SKM-1 (cell line): ENCODE measurements around the gene ASTL.

Experiments
- DNase-seq: peaks from one replicate; lab custom pipeline; 2025; ENCODE audit not compliant: unreplicated experiment; lab: John Stamatoyannopoulos, UW

Gene ASTL

DNA sequence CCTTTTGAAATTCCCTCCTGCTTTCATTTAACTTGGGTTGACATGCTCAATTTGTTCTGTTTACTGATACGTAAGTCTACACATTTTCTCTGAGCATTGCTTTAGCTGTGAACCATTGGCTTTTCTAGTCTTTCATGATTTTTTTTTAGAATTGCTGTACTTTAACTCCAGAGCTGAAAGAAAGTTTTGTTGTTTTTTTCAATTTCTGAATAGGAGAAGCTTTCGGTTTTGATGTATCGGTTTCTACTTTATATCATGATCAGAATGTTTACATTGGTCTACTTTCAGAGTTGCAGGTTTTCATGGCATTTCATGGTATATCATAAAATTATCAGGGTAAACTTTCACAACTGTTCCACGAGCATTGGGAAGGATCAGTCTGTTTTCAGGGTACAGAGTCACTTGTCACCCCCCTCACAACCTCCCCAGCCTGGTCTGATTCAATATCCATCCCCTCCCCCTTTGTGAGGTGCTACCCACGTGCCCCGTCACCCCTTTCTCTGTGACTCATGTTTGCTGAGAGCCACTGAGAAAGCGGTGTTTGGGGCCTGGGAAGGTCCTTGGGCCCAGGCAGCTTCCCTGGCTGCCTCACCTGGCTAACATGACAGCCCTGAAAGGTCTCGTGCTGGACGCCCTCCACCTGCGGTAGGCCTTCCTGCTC, 7.0 kb downstream of the ASTL start:
- no peak for DNase-seq

DNA sequence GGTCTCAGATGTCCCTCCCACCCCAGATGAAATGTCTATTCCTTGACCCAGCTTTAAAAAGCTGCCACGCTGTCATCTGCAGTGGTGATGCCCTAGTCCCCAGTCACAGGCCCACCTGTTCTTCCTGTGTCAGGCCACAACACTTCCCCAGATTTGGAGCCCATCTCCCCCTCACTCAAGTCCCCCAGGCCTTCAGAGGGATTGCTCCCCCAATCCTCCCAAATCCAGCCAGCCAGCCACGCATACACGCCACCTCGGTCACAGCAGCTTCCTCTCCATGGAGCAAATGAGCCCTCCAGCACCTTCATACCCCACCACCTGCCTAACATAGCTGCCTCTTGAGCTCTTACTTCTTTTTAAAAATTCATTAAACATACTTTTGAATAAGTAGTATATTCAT, 7.8 kb downstream of the ASTL start:
- DNase-seq: no peak

DNA sequence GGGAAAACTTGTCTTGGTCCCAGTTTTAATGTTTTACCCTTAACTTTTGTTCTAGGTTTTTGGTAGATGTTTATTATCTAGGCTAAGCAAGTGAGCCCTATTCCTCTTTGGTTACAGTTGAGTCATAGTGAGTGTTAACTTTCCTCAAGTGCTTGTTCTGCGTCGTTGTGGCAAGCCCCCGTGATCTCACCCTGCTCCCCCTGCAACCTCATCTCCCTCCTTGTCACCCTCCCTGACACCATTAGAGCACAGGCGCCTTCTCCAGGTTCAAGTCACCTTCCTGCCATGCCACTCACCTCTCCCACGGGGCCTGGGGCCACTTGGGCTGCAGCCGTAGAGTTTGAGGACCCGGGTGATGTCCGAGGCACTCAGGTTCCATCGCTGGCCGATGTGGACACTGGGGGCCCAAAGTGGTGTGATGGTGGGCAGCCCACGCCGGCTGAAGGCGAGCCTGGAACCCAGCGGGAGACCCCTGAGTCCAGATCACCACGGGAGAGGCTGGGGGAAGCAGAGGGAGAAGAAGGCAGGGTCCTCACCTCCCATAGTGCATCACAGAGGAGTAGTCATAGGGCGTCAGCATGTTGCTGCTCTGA, 8.7 kb downstream of the ASTL start:
- DNase-seq: no peak

DNA sequence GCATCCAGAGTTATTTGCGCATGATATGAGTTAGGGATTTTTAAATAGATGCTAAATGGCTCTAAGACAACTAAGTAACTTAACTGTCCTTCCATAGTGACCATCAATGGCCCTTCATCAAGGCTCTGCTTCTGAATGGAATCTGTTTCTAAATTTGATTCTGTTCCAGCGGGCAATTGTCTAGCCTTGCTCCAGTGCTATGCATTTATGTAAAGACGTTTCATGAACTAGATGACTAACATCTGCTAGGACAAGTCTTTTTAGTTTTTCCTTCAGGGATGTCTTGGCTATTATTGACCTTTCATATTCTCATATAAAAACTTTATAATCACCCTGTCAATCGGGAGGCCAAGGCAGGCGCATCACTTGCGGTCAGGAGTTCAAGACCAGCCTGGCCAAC, 9.8 kb downstream of the ASTL start:
- DNase-seq: no peak

DNA sequence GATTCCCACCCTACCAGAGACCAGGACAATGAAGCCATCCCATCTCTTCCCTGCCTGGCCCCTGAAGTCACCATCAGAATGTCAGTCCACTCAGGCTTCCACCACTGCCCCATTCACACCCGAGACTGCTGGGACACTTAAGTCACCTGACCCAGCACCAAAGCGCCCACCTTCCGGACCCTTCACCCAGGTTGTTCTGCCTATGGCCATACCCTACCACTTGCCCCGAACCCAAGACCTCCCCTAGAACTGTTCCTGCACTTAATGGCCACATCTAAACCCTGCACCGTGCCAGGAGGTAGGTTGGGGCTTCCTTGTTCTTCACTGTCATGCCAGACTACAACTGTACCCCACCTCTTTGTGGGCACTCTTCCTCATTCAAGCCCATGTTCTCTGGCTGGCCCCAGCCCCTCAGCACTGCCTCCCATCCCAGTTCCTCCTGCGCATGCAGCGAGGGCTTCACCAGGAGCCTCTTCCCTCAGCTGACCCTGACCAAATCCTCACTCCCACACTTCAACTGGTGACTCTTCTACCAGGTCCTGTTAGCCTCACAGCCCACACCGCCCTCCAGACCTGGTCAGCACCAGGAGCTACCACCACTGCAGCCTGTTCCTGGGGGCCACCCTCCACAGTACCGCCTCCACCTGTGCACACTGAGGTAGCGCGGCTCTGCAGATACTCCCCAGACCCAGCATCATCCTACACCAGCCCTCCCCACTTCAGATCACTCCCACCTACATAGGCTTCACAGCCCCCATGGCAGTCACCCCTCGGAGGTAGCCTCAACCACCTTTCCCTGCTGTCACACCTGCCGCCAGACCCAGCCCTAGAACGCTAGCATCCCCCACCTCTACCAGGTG, 13.7 kb downstream of the ASTL start:
- DNase-seq: no peak

DNA sequence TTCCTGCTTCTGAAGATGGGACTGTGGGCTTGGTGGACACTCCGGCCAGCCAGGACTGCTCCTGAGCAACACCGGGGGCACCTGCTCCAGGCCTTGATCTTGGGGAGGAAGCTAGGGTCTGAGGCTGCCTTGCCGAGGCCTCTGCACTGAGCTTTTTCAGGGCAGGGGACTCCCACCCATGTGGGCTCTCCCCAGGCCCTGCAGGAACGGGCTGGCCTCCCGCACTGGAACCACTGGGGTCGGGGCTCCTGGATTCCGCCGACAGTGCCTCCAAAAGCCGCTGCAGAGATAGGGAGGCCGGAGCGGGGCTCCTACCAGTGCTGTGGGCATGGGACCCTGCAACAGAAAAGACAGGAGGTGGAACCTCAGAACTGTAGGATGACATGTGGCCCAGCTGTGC, 14.4 kb downstream of the ASTL start:
- no peak for DNase-seq

DNA sequence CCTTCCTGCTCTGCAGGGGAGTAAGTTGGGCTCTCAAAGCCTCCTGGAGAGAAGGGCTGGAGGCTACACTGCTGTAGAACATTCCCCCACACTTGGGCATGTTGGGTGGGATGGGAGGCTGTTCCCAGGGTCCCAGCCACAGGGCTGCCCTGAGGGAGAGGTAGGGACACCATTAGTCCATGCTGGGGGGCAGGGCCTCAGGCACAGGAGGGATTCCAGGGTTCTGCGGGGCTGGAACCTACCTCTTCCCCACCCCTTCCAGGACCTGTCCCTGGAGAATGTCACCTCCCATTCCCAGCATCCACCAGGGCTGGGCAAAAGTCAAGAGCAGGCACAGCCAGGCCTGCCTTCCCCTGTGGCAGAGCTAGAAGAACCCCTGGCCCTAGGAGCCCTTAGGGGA, 15.0 kb downstream of the ASTL start:
- no peak for DNase-seq

DNA sequence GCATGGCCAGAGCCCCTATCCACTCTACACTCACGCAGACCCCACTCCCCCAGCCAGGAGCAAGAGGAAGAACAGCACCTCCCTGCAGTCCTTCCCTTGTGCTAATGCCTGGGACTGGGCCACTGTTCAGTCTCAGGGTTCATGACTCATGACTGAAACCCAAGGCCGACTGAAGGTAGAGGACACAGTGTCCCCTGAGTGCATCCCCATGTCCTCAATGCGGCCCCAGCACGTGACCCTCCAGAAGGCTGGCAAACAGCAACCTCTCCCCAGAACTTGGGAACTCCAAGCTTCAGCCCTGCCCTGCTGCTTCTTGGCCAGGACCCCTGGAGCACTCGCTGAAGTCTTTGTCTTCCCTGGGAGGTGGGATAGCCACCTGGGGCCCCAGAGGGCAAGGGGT, 15.9 kb downstream of the ASTL start:
- DNase-seq: no peak

DNA sequence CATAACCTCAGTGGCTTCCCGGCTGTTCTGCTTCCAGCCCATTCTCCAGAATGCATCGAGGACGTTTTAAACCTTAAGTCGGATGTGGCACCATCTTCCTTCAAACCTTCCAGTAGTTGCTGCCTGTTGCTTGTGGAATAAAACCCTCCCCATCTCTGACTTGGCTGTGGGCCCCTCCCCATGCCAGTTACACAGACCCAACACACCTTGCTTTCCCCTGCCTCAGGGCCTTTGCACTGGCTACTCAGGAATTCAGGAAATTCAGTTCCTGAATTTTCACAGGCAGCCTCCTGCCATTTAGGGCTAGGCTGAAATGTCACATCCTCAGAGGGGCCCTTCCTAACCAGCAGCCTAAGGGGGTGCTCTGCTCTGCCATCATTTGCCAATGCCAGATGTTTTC, 16.9 kb downstream of the ASTL start:
- DNase-seq: no peak

DNA sequence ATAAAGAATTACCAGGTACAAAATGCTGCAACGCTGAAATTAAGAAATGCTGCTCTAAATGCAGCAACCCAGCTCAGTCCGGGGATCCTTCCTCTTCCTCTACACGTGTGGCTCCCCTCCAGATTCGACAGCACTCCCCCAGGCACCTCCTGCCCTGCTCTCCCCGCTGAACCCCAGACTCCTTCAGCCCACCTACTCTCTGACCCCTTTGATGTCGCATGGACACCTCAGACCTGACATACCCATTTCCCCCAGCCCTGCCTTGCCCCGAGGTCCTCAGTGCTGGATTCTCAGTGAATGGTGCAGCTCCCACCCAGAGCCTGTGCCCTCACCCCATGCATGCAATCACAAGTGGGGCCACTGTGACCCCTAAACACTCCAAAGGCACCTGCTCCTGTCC, 17.3 kb downstream of the ASTL start:
- no peak for DNase-seq

DNA sequence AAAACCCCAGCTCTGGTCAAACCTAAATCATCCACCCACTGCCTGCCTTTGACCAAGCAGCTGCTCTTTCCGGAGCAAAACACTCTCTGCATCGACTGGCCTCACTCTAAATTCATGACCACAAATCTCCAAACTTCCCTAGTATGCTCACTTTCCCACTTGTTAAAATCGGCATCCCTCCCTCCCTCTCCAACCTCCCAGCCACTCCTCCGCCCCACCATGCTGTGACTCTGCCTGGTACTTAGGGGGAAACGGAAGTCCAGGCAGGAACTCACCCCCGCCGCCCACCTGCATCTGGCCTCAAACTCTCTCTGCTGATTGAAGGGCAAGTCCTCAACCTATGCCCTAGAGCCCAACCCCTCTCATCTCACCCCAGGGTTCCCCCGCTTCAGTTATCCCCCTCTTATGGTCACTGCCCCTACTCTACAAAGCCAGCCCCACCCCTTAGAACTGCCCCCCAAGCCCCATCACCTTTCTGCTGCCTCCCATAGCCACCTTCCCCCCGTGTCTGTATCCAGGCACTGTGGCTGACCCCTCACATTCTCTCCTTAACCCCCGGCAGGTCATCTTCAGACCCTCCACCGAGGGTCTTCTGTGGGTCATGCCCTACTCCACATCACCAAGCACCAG, 18.1 kb downstream of the ASTL start:
- DNase-seq: no peak

DNA sequence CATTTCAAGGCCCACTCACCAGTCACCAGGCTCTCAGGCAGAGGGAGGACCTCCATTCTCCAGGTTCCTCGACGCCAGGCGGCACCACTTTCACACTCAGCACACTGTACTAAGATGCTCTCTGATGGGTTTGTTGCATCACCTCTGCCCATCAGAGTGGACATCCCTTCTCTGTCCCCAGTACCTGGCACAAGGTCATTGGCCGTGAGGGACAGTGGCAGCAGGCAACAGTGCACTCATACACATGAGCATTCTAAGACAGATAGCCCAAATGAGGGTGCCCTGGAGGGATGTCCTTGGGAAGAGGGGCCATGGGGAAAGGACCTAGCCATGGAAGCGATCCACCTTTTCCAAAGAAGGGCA, 18.9 kb downstream of the ASTL start:
- DNase-seq: no peak

DNA sequence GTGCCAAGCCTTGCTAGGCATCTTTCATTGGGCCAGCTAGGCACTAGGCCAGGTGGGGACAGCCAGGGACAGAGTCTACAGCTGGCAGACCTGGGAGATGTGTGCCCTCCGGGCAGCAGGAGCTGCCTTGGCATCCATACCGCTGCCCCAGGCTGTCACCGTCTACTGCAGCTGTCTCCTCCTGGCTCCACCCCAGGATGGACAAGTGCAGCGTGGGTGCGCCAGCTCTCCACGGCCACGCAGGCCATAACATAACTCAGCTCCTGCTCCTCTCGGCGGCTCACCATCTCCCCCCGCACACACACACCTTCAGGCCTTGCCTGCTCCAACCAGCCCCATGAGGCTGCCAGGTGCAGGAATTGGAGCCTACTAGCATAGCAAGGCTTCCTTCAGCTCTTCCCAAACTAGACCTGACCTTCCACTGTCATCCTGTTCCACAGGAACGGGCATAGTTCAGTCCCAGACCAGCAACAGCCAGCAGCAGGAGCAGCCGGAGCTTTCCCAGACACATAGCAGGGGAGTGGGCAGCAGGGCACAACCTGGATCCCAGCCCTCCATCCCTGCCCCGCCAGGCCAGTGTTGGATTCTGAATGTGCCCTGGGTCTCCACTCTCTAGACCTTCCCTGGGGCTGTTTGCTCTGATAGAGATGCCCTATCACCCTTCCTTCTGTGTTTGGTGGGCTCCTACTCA, 19.5 kb downstream of the ASTL start:
- no peak for DNase-seq

DNA sequence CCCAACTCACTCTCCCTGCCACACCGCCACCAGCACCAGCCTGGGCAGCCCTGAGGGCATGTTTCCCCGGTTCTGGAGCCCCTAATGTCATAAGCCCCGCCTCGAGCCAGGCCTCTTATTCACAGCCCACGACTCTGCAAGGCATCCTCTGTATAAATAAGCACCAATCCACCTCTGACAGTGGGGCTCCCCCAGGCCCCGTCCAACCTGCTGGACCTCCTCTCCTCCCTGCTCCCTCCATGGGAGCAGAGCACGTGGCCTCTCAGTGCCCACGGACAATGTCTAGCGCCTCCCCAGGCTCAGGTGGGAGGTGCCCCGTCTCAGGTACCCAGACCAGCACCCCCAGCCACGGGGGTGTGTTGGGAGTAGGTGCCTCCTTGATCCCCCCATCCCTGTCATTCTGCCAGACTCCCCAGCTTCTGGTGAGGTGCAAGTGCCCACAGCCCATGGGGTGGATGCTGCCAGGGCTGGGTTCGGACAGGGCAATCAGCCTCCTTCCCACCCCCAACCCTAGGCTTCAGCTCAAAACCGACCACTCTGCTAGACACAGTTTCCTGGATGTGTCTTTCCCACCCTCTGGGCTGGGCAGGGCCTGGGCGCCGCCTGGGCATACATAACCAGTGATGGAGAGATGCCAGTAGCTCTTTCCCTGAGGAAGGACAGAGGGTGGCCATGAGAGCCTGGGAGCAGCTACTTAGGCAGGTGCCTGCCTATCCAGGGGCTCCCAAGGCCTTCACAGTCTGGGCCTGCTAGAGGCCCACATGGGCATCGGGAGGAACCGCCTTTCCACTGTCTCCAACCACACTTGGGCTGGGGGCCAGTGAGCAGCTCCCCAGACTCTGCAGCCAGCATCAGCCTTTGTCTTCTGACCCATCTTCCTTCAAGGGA, 20.4 kb downstream of the ASTL start:
- DNase-seq: no peak

DNA sequence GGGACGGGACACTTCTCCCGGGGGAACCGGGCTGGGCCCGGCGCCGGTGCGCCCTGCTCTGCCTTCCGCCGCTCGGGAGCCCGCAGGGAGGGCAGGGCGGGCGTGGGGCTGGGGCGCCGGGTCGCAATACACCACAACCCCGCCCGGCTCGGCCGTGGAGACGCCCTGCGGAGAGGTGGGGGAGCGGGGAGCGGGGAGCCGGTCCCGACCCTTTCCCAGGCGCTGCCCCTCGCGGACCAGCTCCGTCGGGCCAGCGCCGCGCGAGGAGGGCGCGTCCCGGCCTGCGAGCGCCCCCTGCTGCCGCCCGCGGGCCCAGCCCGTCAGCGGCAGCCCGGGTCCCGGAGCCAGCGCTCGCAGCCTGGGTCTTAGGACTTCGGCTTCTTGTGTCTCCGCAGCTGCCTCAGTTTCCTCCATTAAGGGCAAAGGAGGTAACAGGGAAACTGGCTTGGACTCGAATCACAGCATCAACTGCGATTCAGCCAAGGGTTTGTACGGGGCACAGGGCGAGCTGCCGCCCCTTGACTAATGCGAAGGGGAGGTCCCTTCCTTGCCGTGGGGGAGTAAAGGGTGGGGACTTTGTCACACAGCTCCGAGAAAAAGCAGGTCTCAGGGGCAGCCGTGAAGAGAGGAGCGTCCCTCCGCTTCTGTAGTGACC, 21.3 kb downstream of the ASTL start:
- DNase-seq: no peak

DNA sequence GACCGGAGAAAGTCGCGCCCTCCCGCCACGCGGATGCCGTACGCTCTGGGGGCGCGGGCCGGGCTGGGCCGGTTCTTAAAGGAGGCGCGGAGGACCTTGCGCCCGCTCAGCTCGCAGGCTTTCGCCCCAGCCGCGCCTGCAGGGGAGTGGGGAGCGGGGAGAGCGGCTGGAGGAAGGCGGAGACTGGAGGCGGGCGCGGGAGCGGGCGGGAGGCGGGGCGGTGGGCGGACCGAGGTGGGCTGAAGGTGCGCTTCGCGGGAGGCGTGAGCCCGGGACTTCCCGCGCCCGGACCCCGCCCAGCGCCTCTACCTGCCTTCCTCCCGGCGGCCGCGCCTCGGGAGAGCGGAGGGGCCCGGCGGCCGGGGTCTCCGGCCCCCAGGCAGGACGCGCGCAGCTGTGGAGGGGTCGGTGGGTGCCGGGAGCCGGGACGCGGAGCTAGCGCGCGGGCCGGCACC, 21.9 kb downstream of the ASTL start, which contains the start of gene ADRA2B:
TSS of gene ADRA2B (minus strand) at position 148 of the 455 bp plus-strand sequence. CDS start 422 bp downstream, outside the sequence.
- DNase-seq: no peak

DNA sequence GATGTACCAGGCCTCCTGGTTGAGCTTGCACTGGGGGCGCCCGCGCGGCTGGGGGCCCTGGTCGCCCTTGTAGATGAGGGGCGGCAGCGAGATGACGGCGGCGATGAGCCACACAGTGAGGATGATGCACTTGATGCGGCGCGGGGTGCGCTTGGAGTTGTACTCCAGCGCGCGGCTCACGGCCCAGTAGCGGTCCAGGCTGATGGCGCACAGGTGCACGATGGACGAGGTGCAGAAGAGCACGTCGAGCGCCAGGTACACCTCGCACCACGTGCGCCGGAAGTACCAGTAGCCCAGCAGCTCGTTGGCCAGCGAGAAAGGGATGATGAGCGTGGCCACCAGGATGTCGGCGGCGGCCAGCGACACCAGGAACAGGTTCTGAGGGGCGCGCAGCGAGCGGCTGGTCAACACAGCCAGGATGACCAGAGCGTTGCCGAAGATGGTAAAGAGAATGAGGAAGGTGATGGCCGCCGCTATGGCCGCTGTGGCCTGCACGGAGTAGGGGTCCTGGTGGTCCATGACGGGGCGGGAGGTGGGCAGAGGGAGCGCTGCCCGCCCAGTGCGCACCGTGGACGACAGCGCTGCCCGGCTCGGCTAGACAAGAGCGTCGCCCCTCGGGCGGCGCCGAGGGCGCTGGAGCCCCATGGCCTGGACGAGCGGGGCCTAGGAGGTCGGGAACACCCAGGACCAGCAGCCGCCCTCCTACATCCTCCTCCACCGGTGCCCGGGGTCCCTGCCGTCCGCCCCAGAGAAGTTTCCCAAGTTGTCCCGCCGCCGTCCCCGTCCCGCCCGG, 22.5 kb downstream of the ASTL start:
- DNase-seq: no peak

DNA sequence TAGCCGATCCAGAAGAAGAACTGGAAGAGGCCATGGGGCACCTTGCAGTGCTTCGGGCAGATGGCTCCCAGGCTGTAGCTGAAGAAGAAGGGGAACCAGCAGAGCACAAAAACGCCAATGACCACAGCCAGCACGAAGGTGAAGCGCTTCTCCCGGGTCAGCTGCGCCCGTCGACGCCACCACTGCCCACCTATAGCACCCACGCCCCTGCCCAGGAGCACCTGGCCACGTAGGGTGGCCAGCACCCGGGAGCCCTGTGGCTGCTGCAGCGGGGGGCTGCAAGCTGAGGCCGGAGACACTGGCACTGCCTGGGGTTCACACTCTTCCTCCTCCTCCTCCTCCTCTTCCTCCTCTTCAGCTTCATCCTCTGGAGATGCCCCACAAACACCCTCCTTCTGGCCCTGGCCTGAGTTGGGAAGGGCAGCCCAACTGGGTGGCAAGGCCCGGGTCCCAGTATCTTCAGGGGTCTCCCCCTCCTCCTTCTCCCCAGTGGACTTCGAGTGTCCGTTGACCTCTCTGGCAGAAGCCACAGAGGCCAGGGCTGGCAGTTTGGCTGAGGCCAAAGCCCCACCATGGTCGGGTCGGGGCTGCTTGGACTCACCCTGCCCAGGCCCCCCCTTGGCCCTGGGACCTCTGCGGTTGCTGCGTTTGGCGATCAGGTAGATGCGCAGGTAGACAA, 23.3 kb downstream of the ASTL start:
- DNase-seq: no peak
